ENCODE data around the gene EXT2.

GRCh38 chr11:44113572-44113971 is 18.1 kb downstream of the EXT2 start:
- TF ChIP-seq CTCF (conservative IDR thresholded peaks at IDR 0.05) (no peak), ZFX (IDR thresholded peaks at IDR 0.05) (no peak)

Data from C4-2B (cell line).